H54 (cell line): Measurements from ENCODE around the gene VAV3.
A peak's percentile ranks its signal among the peaks of the same experiment; 100 is the strongest.

Experiments
- DNase-seq: peaks from one replicate; pipeline ENCODE4 v3.0.0; 2011; ENCODE audit warnings: low spot score, mixed read lengths; ENCODE audit not compliant: insufficient read length
- FAIRE-seq: peaks from 3 replicates; lab custom pipeline; 2011; peaks lifted over from hg19 to GRCh38; lab: Jason Lieb, UNC
- POLR2A ChIP-seq: IDR thresholded peaks from 2 replicates; pipeline ENCODE4 v1.6.1; 2011; ENCODE audit warnings: low read depth, mild to moderate bottlenecking, low read length

VAV3 gene

DNA sequence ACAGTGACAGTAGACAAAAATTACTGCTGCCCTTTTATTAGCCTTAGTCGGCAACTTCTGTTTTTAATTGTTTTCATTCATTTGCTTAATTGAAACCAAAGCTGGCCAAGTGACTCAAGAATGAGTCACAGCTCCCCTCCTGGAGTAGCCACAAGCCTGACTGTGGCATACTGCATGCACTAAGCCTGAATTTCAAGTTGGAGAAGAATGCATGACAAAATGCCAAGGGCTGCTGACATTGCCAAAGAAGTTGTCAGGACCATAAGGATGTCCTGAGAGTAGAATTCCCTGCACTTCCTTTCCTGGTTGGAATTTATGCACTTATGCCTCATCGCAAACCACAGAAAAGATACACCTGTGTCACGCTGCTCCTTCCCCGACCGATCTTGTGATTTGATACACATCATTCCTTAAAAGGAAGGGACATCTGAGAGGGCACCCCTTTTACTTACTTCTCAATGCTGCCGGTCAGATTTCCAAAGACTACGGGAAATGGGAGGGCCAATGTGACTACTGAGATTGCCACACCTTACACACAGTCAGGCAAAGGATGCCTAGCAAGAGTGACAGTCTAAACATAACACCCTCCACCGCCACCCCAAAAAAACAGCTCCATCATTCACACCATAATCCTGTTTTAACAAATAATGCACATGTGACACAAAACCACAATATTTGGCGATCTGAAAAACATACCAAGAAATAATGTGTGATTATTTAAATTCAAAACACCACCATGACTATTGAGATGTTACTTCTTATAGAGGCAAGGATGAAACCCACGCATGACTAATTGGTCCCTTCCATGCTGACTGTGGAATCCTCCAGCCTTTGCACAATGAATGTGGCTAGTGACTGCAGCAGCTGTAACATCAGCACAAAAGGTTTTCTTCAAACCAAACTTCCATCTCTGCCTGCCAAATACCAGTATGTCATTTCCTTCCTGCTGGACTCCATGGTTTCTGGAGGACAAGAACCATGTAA lies 28.2 kb downstream of the VAV3 start:
- TF ChIP-seq POLR2A, result no peak
- DNase-seq (peak; percentile 22), FAIRE-seq (peak; percentile 97)

DNA sequence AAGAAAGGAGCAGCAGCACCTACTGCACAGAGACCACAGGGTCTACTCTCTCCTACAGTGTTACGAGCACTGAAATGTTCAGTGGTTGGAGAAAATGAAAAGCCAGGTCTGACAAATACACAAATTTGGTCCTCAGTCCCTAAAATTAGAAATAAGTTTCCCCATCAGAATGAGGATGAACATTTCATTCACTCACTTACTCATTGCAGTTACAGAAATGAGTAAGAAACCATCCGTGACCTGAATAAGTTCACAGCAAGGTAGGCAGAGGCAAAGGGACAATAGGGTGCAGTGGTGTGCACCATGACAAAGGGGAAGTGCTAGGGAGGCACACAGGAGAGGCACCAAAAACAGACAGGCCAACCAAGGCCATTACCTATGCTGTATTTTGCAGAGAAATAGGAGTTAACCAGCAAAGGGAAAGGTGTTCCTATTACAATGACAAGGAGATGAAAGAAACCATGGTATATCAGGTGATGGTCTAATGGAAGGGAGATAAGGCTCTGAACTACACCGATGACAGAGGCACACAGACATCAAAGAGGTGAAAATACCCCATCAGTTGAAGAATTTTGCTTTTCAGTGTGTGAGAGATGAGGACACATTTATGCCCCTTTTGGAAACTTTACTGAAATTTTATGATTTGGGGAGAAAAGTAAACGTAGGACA lies 29.4 kb downstream of the VAV3 start:
- no peak for TF ChIP-seq POLR2A
- FAIRE-seq (no peak), DNase-seq (no peak)

DNA sequence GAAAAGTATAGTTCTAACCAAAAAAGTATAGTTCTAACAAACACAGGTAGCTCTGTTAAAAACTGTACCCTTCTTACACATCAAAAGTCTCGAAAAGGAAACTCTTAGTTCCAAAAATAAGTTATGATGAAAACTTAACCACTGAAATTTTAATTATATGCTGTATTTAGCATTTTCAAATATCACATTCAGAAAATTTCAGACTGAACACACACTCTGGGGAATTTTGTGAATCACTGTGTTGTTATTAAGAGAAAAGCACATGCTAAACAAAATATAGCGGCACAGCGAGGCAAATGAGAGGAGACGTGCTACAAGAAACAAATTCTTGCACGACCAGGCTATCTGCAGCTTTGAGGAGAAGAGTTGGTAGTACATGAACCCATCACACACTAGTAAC lies 30.4 kb downstream of the VAV3 start:
- no peak for TF ChIP-seq POLR2A

DNA sequence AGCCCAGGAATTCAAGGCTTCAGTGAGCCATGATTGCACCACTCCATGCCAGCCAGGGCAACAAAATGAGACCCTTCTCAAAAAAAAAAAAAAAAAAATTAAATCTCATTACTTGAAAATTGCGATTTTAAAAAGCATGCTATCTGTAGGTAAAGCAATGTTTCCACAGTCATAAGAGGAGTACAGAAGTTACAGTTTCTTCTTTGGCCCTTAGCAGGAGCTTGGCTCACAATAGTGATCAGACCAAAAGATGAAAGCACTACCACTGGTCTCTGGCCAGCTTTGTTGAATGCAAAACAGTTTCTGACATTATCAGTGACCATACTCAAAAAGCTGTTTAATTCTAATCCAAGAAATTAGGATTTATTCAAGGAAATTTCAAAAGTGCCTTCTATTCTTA lies 31.2 kb downstream of the VAV3 start:
- DNase-seq (no peak), FAIRE-seq (no peak)
- no peak for TF ChIP-seq POLR2A

More for the DNA sequence above, 30.4 kb downstream of the VAV3 start:
- DNase-seq (no peak), FAIRE-seq (no peak)

DNA sequence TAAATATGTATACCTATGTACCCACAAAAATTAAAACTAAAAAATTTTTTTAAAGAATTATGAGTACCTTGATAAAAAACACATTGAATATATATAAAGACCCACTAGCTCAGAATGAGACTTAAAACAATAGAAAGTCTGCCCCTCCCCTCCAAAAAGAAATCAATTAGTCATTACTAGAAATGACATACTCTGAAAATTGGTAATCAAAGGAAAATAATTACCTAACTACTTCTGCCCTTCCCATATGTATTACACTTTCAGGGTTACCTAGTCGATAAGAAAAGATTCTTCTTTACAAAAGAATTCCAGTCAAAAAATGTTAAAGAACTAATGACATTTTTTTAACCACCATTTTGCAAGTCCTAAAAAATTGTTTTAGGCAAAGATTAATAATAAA lies 34.7 kb downstream of the VAV3 start:
- FAIRE-seq, result no peak
- TF ChIP-seq POLR2A, result no peak
- DNase-seq, result no peak

DNA sequence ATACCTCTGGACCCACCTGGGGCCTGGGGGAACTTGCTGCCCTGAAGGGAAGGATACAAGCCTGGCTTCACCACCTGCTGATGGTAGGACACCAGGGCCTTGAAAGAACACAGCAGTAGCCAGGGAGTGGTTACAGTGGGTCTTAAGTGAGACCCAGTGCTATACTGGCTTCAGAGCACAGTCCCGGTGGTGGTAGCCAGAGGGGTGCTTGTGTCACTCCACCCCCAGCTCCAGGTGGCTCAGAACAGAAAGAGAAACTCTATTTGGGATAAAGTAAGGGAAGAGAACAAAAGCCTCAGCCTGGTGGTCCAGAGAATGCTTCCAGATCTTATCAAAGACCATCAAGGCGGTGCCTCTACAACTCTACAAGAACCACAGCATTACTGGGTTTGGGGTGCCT lies 37.2 kb downstream of the VAV3 start:
- FAIRE-seq (no peak), DNase-seq (no peak)
- TF ChIP-seq POLR2A, result no peak

DNA sequence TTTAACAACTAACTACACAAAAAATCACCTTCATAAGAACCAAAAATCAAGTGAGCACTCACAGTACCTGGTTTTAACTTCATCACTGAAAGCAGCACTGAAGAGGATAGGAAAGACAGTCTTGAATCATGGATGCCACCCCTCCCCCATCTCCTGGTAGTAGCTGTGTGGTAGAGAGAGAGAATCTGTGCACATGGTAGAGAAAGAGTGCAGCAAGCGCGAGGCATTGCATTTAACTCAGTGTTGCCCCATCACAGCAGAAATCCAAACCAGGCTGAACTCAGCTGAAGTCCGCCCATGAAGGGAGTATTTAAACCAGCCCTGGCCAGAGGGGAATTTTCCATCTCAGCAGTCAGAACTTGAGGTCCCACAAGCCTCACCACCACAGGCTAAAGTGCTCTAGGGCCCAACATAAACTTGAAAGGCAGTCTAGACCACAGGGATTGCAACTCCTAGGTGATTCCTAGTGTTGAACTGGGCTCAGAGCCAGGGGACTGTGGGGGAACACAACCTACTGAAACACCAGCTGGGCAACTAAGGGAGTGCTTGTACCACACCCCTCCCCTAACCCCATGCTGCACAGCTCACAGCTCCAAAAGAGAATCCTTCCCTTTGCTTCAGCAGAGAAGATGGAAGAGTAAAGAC lies 38.4 kb downstream of the VAV3 start:
- no peak for TF ChIP-seq POLR2A
- FAIRE-seq (no peak), DNase-seq (no peak)

DNA sequence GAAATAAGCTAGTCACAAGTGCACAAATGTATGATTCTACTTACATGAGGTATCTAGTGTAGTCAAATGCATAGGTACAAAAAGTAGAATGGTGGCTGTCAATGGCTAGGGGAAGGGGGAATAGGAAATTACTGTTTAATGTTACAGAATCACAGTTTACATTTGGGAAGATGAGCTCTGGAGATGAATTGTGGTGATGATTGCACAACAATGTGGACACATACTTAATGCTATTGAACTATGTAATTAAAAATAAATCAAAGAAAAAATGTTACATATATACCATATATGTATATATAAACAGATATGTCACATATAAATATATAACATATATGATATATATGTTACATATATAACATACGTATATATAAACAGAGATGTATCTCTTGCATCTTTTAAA lies 39.4 kb downstream of the VAV3 start:
- FAIRE-seq, result no peak

DNA sequence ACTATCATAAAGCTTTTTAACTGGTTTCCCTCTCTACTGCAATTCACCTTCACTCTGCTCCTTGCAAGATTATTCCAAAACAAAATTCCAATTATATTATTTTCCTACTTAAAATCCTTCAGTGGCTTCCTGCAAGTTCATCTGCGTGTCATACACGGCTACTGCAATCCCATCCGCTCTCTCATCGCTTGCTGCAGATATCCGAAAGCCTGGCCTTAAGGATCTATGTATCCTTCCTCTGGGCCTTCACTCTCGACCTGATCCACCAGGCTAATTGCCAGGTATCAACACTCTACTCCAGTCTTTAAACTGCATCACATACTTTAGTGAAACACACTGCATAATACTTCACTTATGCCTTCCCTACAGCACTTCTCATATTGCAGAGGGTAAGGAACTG lies 44.0 kb downstream of the VAV3 start:
- no peak for TF ChIP-seq POLR2A
- no peak for FAIRE-seq
- DNase-seq, result no peak

More for the DNA sequence above, 39.4 kb downstream of the VAV3 start:
- DNase-seq, result no peak
- no peak for TF ChIP-seq POLR2A

DNA sequence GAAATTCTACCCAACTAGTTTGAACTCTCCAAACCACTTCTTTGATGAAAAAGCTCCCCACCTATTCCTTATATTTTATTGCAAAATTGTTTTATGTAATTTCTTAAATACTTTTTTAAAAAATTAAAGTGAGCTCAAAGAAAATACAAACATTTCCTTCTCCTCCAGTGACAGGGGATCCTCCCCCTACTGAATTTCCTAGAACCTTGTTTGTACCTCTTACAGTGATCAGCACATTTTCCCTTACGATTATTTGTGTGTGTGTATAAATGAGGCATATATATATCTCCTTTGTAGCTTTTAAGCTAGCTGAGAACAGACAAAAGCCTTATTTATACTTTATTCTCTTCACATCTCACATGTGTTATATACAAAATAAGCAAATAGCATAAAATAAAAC lies 44.4 kb downstream of the VAV3 start:
- no peak for DNase-seq
- no peak for TF ChIP-seq POLR2A
- no peak for FAIRE-seq

DNA sequence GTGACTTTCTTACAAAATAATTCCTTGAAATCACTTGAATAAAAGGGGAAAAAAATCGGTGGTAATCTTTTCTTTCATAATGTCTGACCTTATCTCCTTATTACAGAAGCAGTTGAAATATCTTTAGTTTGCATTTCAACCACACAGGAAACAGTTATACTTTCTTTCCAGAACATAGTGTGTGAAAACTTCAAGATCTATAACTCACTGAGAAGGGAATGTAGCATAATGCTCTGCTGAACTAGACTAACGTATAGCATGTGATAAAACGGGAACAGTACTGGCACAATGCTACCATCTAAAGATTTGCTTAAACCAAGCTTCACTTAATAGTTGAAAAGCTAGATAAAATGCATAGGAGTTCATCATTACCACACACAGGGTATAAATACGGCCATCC lies 45.0 kb downstream of the VAV3 start:
- FAIRE-seq (no peak), DNase-seq (no peak)
- TF ChIP-seq POLR2A, result no peak

DNA sequence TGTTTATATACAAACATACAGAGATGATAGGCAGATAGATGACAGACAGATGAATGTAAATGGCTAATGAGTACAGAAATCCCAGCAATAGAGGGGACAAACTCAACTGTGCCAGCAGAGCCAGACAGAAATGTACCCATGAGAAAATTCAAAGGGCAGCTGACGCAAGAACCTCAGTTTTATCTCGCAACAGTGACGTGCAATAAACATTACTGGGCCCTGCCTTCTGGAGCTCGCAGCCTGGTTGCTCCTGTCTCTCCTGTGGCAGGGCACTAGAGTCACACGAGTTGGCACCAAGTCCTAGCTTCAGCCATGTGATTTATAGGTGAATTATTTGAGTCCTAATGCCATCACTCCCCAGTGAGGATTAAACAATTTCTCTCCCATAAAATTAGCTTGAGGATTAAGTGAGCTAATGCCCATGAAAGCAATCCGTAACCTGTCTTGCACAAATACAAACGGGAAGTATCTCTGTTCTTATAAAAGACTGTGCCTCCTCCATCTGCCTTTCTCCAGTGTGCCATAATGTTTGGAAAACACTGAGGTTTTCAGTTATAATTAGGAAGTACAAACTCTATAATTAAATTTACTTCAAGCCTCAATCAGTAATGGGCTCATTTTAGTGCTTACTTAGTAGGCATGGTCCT lies 50.7 kb downstream of the VAV3 start:
- FAIRE-seq (no peak), DNase-seq (no peak)
- no peak for TF ChIP-seq POLR2A

DNA sequence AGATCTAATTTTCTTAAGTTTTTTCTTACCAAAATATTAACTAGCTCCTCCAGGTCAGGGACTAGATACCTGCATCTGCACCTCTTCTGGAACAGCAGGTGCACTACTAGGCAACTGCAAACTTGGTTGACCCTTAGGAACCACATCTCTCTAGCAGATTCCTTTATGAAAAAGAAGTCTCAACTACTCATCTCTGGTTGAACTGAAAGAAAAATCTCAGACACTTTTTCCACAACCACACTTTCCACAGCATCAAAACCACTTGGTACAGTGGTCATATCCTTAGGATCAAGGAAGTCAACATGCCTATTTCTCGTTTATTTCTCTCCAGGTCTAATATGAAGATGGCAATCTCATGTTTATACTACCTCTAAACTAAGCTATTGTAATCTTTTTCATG lies 52.3 kb downstream of the VAV3 start:
- DNase-seq, result no peak
- TF ChIP-seq POLR2A, result no peak
- no peak for FAIRE-seq
